Stimulated activated CD8-positive, alpha-beta memory T cell treated with anti-CD3 and anti-CD28 coated beads, Interleukin-4, amount 100 ng/mL, for 48 hours (primary cell): Measurements from ENCODE around the gene SPRR2E.
"Not testable (repeated sequence)": the region's sequence is repeated elsewhere in the genome, so short reads cannot be mapped to it uniquely, and the experiment has no call there.

Source experiments
- DNase-seq: peaks from one replicate; pipeline ENCODE4 v3.0.0-alpha.2; 2020

Gene SPRR2E

GRCh38 chr1:153094426-153094825 lies at the start of gene SPRR2E:
TSS of gene SPRR2E (minus strand) at chr1:153094526. CDS start at chr1:153093751, 775 bp downstream.
- DNase-seq: no peak

GRCh38 chr1:153141377-153141776 lies 47.1 kb upstream of the SPRR2E start:
- DNase-seq: no peak

GRCh38 chr1:153140484-153140883 lies 46.2 kb upstream of the SPRR2E start:
- DNase-seq: no peak

- DNase-seq: no peak
Observed at GRCh38 chr1:153133743-153134142, 39.4 kb upstream of the SPRR2E start.

- no peak for DNase-seq
Observed at GRCh38 chr1:153133267-153133666, 38.9 kb upstream of the SPRR2E start.

GRCh38 chr1:153128688-153129087 lies 34.4 kb upstream of the SPRR2E start:
- not testable (repeated sequence) for DNase-seq

GRCh38 chr1:153127296-153127695 lies 33.0 kb upstream of the SPRR2E start:
- no peak for DNase-seq

GRCh38 chr1:153125536-153125935 lies 31.2 kb upstream of the SPRR2E start:
- DNase-seq: no peak

- not testable (repeated sequence) for DNase-seq
Observed at GRCh38 chr1:153123793-153124192, 29.5 kb upstream of the SPRR2E start.

- no peak for DNase-seq
Observed at GRCh38 chr1:153122831-153123421, 28.6 kb upstream of the SPRR2E start.

- DNase-seq: no peak
Observed at GRCh38 chr1:153120945-153121344, 26.6 kb upstream of the SPRR2E start.

GRCh38 chr1:153119491-153119971 lies 25.2 kb upstream of the SPRR2E start:
- no peak for DNase-seq

GRCh38 chr1:153115264-153115663 lies 20.9 kb upstream of the SPRR2E start:
- DNase-seq: not testable (repeated sequence)

- no peak for DNase-seq
Observed at GRCh38 chr1:153113416-153113815, 19.1 kb upstream of the SPRR2E start, which contains the start of gene SPRR2F. TSS of gene SPRR2F (minus strand) at chr1:153113516. CDS start at chr1:153112733, 783 bp downstream.

- DNase-seq: not testable (repeated sequence)
Observed at GRCh38 chr1:153112454-153112853, 18.1 kb upstream of the SPRR2E start.

- no peak for DNase-seq
Observed at GRCh38 chr1:153100245-153100644, 5.9 kb upstream of the SPRR2E start.

GRCh38 chr1:153099461-153100045 lies 5.2 kb upstream of the SPRR2E start:
- DNase-seq: no peak

GRCh38 chr1:153095764-153096163 lies 1.4 kb upstream of the SPRR2E start:
- no peak for DNase-seq

- no peak for DNase-seq
Observed at GRCh38 chr1:153087652-153088051, 6.7 kb downstream of the SPRR2E start.

- DNase-seq: no peak
Observed at GRCh38 chr1:153081736-153082135, 12.6 kb downstream of the SPRR2E start.

GRCh38 chr1:153072806-153073726 lies 21.3 kb downstream of the SPRR2E start:
- DNase-seq: no peak

- no peak for DNase-seq
Observed at GRCh38 chr1:153071511-153071910, 22.8 kb downstream of the SPRR2E start, which contains the start of gene SPRR2B. TSS of gene SPRR2B (minus strand) at chr1:153071611. CDS start at chr1:153070839, 772 bp downstream.

GRCh38 chr1:153070243-153070642 lies 24.1 kb downstream of the SPRR2E start:
- DNase-seq: no peak
